ENCODE measurements around the gene TEX14.

- TF ChIP-seq CTCF (optimal IDR thresholded peaks at IDR 0.05 in 1 of 3, IDR thresholded peaks at IDR 0.05 in 1 of 3, conservative IDR thresholded peaks at IDR 0.05 in 1 of 3; ENCODE audit: extremely low read depth in 1 of 3, insufficient read depth in 2 of 3, low read length in 3 of 3) (no peak), EZH2 (IDR thresholded peaks at IDR 0.05; ENCODE audit: low read length) (no peak)
Measured at GRCh38 chr17:58510075-58510474, 181.8 kb downstream of the TEX14 start.

Data from keratinocyte (primary cell).